MCF 10A (cell line): ENCODE measurements around the gene CCDC13. TPM values are rescaled to one million over a fixed set of nuclear protein-coding genes. Genes with fewer than 3 reads are reported as not detected.

Experiments
- BruUV-seq: library from RNA; stranded (reverse); fragments of 400-500 nt; replicated peaks from 2 replicates; lab custom pipeline; 2021; lab: Mats Ljungman, UMichigan
- CTCF ChIA-PET: fragments of 300-600 bp; sonication (Branson Sonifier 250); formaldehyde crosslinking; extraction: SDS; loops from one replicate; lab custom pipeline; 2021; ENCODE audit warnings: antibody characterized with exemption, inconsistent platforms; lab: Yijun Ruan, JAX
- POLR2A ChIA-PET: fragments of 300-600, 350-650 bp; sonication (Branson Sonifier 250); formaldehyde crosslinking; extraction: SDS; loops from one replicate; lab custom pipeline; 2020; ENCODE audit warnings: antibody characterized with exemption, inconsistent platforms; lab: Yijun Ruan, JAX
- DNase-seq: peaks from one replicate; pipeline ENCODE4 v3.0.0-alpha.2; 2018; ENCODE audit not compliant: unreplicated experiment
- H3K27ac Mint-ChIP-seq: one replicate; pipeline ENCODE4 v1.8.0; 2022; ENCODE audit warnings: mild to moderate bottlenecking, low read depth, mixed read lengths; ENCODE audit not compliant: unreplicated experiment
- H3K27me3 Mint-ChIP-seq: one replicate; pipeline ENCODE4 v1.8.0; 2022; ENCODE audit warnings: mixed read lengths; ENCODE audit not compliant: insufficient read depth, unreplicated experiment
- H3K36me3 Mint-ChIP-seq: one replicate; pipeline ENCODE4 v1.8.0; 2022; ENCODE audit warnings: mild to moderate bottlenecking, moderate library complexity, mixed read lengths; ENCODE audit not compliant: insufficient read depth, unreplicated experiment
- H3K4me1 Mint-ChIP-seq: one replicate; pipeline ENCODE4 v1.8.0; 2022; ENCODE audit warnings: mixed read lengths; ENCODE audit not compliant: insufficient read depth, unreplicated experiment
- H3K4me3 Mint-ChIP-seq: one replicate; pipeline ENCODE4 v1.8.0; 2022; ENCODE audit warnings: mild to moderate bottlenecking, moderate library complexity, mixed read lengths; ENCODE audit not compliant: unreplicated experiment
- H3K9me3 Mint-ChIP-seq: one replicate; pipeline ENCODE4 v1.8.0; 2022; ENCODE audit warnings: mixed read lengths; ENCODE audit not compliant: unreplicated experiment
- intact Hi-C: fragments of 100-400 bp; cut with micrococcal nuclease; formaldehyde crosslinking; loops from 2 replicates; pipeline ENCODE4 v1.14.1; 2022
- total RNA-seq: library from RNA; stranded (reverse); gene quantifications from 2 replicates; pipeline ENCODE4 v1.2.3, GENCODE V29; 2022
- TF ChIP-seq, protein P1 (sequence below): fragments of 200-600 bp; IDR thresholded peaks from one replicate; pipeline ENCODE4 v1.8.0; 2022; ENCODE audit warnings: antibody characterized with exemption, mild to moderate bottlenecking; ENCODE audit not compliant: unreplicated experiment

CCDC13 gene
- total RNA-seq, 1 experiment from 2014 or later, result 1.1 TPM

GRCh38 chr3:42751609-42752008 lies 21.4 kb downstream of the CCDC13 start:
- no peak overlapping the region for H3K27ac Mint-ChIP-seq
- peaks cover 8% of the 10 kb centered on the region for H3K4me1 Mint-ChIP-seq
- no peaks in the 10 kb centered on the region for H3K9me3 Mint-ChIP-seq
- no peaks in the 10 kb centered on the region for H3K27me3 Mint-ChIP-seq
- intact Hi-C loops, result no loop called here
- CTCF ChIA-PET, result interaction anchor here (0.6 to 1.3 kb wide), 5 partner anchors 9 to 166 kb away, joined by 3 to 6 read pairs (median 4); no protein-coding TSS in a partner anchor
- no peak for DNase-seq
- TF ChIP-seq, protein P1, sequence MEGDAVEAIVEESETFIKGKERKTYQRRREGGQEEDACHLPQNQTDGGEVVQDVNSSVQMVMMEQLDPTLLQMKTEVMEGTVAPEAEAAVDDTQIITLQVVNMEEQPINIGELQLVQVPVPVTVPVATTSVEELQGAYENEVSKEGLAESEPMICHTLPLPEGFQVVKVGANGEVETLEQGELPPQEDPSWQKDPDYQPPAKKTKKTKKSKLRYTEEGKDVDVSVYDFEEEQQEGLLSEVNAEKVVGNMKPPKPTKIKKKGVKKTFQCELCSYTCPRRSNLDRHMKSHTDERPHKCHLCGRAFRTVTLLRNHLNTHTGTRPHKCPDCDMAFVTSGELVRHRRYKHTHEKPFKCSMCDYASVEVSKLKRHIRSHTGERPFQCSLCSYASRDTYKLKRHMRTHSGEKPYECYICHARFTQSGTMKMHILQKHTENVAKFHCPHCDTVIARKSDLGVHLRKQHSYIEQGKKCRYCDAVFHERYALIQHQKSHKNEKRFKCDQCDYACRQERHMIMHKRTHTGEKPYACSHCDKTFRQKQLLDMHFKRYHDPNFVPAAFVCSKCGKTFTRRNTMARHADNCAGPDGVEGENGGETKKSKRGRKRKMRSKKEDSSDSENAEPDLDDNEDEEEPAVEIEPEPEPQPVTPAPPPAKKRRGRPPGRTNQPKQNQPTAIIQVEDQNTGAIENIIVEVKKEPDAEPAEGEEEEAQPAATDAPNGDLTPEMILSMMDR, result no peak
- no TSS peak for BruUV-seq
- POLR2A ChIA-PET, result interaction anchor here (1.0 kb wide), 1 partner anchor 120 kb away, joined by 3 read pairs; no protein-coding TSS in a partner anchor
- H3K36me3 Mint-ChIP-seq, result no peaks in the 10 kb centered on the region
- no peak overlapping the region for H3K4me3 Mint-ChIP-seq

- no peak for DNase-seq
- ChIA-PET POLR2A (interaction anchor here (1.1 to 1.2 kb wide), 2 partner anchors 28 to 160 kb away, joined by 3 read pairs; partner anchors contain the start of gene SS18L2), CTCF (interaction anchor here (0.6 to 1.9 kb wide), 8 partner anchors 9 to 179 kb away, joined by 3 to 16 read pairs (median 4); no protein-coding TSS in a partner anchor)
- no peaks in the 10 kb centered on the region for H3K9me3 Mint-ChIP-seq
- TF ChIP-seq, protein P1, result no peak
- H3K27ac Mint-ChIP-seq, result no peak overlapping the region
- no peaks in the 10 kb centered on the region for H3K36me3 Mint-ChIP-seq
- intact Hi-C loops, result no loop called here
- no peak overlapping the region for H3K4me3 Mint-ChIP-seq
- BruUV-seq, result no TSS peak
- H3K27me3 Mint-ChIP-seq, result no peaks in the 10 kb centered on the region
- peaks cover 8% of the 10 kb centered on the region for H3K4me1 Mint-ChIP-seq
Measured at GRCh38 chr3:42750834-42751233, 22.2 kb downstream of the CCDC13 start.

- Mint-ChIP-seq H3K36me3 (no peaks in the 10 kb centered on the region), H3K4me1 (peaks cover 8% of the 10 kb centered on the region), H3K27ac (no peak overlapping the region), H3K9me3 (no peaks in the 10 kb centered on the region), H3K27me3 (no peaks in the 10 kb centered on the region), H3K4me3 (no peak overlapping the region)
- CTCF ChIA-PET, result interaction anchor here (0.6 to 2.0 kb wide), 22 partner anchors 8 to 303 kb away, joined by 3 to 16 read pairs (median 4); partner anchors contain the start of genes SEC22C and SS18L2
- peak; percentile 33 for DNase-seq
- POLR2A ChIA-PET, result interaction anchor here (1.1 to 1.5 kb wide), 3 partner anchors 29 to 159 kb away, joined by 3 read pairs; partner anchors contain the start of gene SS18L2
- TF ChIP-seq, protein P1, result peak; percentile 50
- intact Hi-C loops, result no loop called here
- no TSS peak for BruUV-seq
Measured at GRCh38 chr3:42749753-42750231, 23.3 kb downstream of the CCDC13 start.

DNA sequence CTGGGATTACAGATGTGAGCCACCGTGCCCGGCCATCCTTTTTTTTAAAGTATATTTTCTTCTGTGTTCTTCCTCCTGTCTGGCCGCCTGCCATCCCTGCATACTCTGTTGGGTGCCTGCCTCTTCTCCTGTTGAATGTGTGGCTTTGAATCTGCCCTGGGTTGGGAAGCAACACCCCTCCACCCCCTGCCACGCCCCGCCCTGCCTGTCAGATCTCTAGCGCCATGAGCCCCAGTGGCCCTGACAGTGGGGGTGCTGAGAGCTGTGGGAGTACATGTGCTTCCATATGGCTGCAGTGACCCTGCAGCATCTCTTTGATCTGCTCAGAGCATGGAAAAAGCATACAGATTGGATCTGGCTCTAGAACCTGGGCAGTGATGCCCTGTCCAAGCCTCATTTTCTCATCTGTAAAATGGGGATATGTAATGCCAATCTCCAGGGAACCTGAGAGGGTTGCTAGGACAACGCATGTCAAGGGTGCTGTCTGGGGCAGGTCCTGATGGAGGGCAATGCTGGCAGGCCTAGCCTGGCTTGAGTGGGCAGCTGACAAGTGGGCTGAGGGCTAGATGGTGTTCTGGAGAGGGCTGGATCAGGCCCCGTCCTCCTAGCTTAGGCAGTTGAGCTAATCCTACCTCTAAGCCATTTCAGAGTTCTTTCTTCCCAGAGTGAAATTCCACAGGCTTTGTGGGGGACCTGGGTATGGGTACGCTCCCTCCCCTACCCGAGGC lies 23.9 kb downstream of the CCDC13 start:
- POLR2A ChIA-PET, result interaction anchor here (1.1 to 1.5 kb wide), 2 partner anchors 30 to 66 kb away, joined by 3 read pairs; no protein-coding TSS in a partner anchor
- Mint-ChIP-seq H3K36me3 (no peaks in the 10 kb centered on the region), H3K4me1 (peaks cover 8% of the 10 kb centered on the region), H3K9me3 (no peaks in the 10 kb centered on the region), H3K4me3 (no peak overlapping the region), H3K27ac (no peak overlapping the region), H3K27me3 (no peaks in the 10 kb centered on the region)
- intact Hi-C loops, result no loop called here
- no peak for DNase-seq
- BruUV-seq, result no TSS peak
- CTCF ChIA-PET, result interaction anchor here (0.6 to 2.0 kb wide), 17 partner anchors 9 to 522 kb away, joined by 3 to 16 read pairs (median 4); partner anchors contain the start of genes SEC22C and SS18L2
- TF ChIP-seq, protein P1, result no peak
